HG03558 (cell line): ENCODE results near the gene CDH23.

Experiments
- ATAC-seq: cut with Tn5 transposase; IDR thresholded peaks from one replicate; pipeline ENCODE4 v1.9.1; 2021; ENCODE audit warnings: moderate number of reproducible peaks; ENCODE audit not compliant: unreplicated experiment; ENCODE audit errors: extremely low read depth

CDH23 gene

GRCh38 chr10:71707240-71707789 is 310.6 kb downstream of the CDH23 start:
- no peak for ATAC-seq

- no peak for ATAC-seq
Measured at GRCh38 chr10:71708301-71708703, 311.6 kb downstream of the CDH23 start.

- no peak for ATAC-seq
Measured at GRCh38 chr10:71708897-71709882, 312.5 kb downstream of the CDH23 start.

- no peak for ATAC-seq
Measured at GRCh38 chr10:71710519-71710918, 313.8 kb downstream of the CDH23 start.

GRCh38 chr10:71711052-71711623 is 314.4 kb downstream of the CDH23 start:
- no peak for ATAC-seq

- no peak for ATAC-seq
Measured at GRCh38 chr10:71712170-71712569, 315.4 kb downstream of the CDH23 start.

- no peak for ATAC-seq
Measured at GRCh38 chr10:71712572-71713134, 315.9 kb downstream of the CDH23 start.

- ATAC-seq, result no peak
Measured at GRCh38 chr10:71713135-71714030, 316.7 kb downstream of the CDH23 start.

- no peak for ATAC-seq
Measured at GRCh38 chr10:71714031-71714410, 317.3 kb downstream of the CDH23 start.

GRCh38 chr10:71714592-71714991 is 317.9 kb downstream of the CDH23 start:
- no peak for ATAC-seq

GRCh38 chr10:71715026-71715425 is 318.3 kb downstream of the CDH23 start:
- no peak for ATAC-seq

- no peak for ATAC-seq
Measured at GRCh38 chr10:71715860-71716259, 319.1 kb downstream of the CDH23 start.

GRCh38 chr10:71716426-71716825 is 319.7 kb downstream of the CDH23 start:
- no peak for ATAC-seq

- ATAC-seq, result no peak
Measured at GRCh38 chr10:71717056-71717455, 320.3 kb downstream of the CDH23 start.

- ATAC-seq, result no peak
Measured at GRCh38 chr10:71717551-71717951, 320.8 kb downstream of the CDH23 start.

GRCh38 chr10:71718165-71718698 is 321.5 kb downstream of the CDH23 start:
- no peak for ATAC-seq

GRCh38 chr10:71719042-71719441 is 322.3 kb downstream of the CDH23 start:
- ATAC-seq, result no peak

GRCh38 chr10:71719464-71720201 is 322.9 kb downstream of the CDH23 start, which contains the start of gene C10orf105:
Gene C10orf105, minus strand, starts transcription at chr10:71719778. Its CDS starts 3,441 bp downstream, at chr10:71716337.
- ATAC-seq, result no peak

- ATAC-seq, result no peak
Measured at GRCh38 chr10:71720288-71720687, 323.6 kb downstream of the CDH23 start.
